Measurements from ENCODE around the gene FAM135A.

FAM135A gene

GRCh38 chr6:70379473-70380013 is 33.8 kb upstream of the FAM135A start:
- 90 to 92% methylated on average over 4 of the region's 4 CpGs for WGBS, 2 experiments
- Histone ChIP-seq H3K9me3 (ENCODE audit: control insufficient read depth, low read length) (no peaks in the 10 kb centered on the region), H3K4me1 (ENCODE audit: control insufficient read depth, insufficient read depth, low read length) (no peaks in the 10 kb centered on the region), H3K36me3 (ENCODE audit: control insufficient read depth, insufficient read depth, low read length) (no peaks in the 10 kb centered on the region), H3K27me3 (ENCODE audit: control insufficient read depth, insufficient read depth, low read length, poor library complexity, severe bottlenecking) (no peaks in the 10 kb centered on the region), H3K4me3 (ENCODE audit: insufficient read depth, low read depth, low read length) (no peak overlapping the region), H3K27ac (ENCODE audit: insufficient read depth, low read depth, low read length, poor library complexity, severe bottlenecking) (no peak overlapping the region)

DNA sequence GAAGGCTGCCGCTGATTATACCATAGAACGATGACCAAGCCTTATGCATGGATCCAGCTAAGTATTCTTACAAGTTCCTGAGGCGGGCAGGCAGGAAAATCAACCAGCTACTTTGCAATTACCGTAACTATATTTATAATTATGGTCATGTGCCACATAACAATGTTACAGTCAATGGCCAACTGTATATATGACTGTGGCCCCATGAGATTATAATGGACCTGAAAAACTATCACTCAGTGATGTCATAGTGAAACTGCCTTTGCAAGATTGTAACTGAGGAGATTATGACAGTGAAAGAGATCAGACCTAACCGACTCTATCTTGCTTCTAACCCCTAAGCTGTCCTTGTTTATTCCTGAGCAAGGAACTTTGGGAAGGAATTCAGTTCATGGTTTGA is 33.1 kb upstream of the FAM135A start:
- WGBS, 2 experiments: 93 to 97% methylated on average over 5 of the region's 5 CpGs
- Histone ChIP-seq H3K4me3 (ENCODE audit: insufficient read depth, low read depth, low read length) (no peak overlapping the region), H3K27ac (ENCODE audit: insufficient read depth, low read depth, low read length, poor library complexity, severe bottlenecking) (no peak overlapping the region), H3K9me3 (ENCODE audit: control insufficient read depth, low read length) (no peaks in the 10 kb centered on the region), H3K27me3 (ENCODE audit: control insufficient read depth, insufficient read depth, low read length, poor library complexity, severe bottlenecking) (no peaks in the 10 kb centered on the region), H3K4me1 (ENCODE audit: control insufficient read depth, insufficient read depth, low read length) (no peaks in the 10 kb centered on the region), H3K36me3 (ENCODE audit: control insufficient read depth, insufficient read depth, low read length) (no peaks in the 10 kb centered on the region)

- H3K4me3 ChIP-seq (ENCODE audit: insufficient read depth, low read depth, low read length): no peak overlapping the region
- no peak overlapping the region for H3K27ac ChIP-seq (ENCODE audit: insufficient read depth, low read depth, low read length, poor library complexity, severe bottlenecking)
- no peaks in the 10 kb centered on the region for H3K4me1 ChIP-seq (ENCODE audit: control insufficient read depth, insufficient read depth, low read length)
- no peaks in the 10 kb centered on the region for H3K9me3 ChIP-seq (ENCODE audit: control insufficient read depth, low read length)
- 90 to 91% methylated on average over 11 of the region's 11 CpGs for WGBS, 2 experiments
- no peaks in the 10 kb centered on the region for H3K27me3 ChIP-seq (ENCODE audit: control insufficient read depth, insufficient read depth, low read length, poor library complexity, severe bottlenecking)
- no peaks in the 10 kb centered on the region for H3K36me3 ChIP-seq (ENCODE audit: control insufficient read depth, insufficient read depth, low read length)
Observed at GRCh38 chr6:70380771-70381416, 32.4 kb upstream of the FAM135A start.

DNA sequence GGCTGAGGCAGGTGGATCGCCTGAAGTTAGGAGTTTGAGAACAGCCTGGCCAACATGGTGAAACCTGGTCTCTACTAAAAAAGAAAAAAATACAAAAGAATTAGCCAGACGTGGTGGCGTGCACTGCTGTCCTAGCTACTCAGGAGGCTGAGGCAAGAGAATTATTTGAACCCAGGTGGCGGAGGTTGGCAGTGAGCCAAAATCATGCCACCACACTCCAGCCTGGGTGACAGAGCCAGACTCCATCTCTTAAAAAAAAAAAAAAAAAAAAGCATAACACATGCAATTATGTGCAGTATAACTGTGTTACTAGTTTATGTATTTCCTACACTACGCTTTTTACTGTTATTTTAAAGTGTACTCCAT is 31.9 kb upstream of the FAM135A start:
- H3K27ac ChIP-seq (ENCODE audit: insufficient read depth, low read depth, low read length, poor library complexity, severe bottlenecking): no peak overlapping the region
- 95 to 99% methylated on average over 4 of the region's 5 CpGs for WGBS, 2 experiments
- no peaks in the 10 kb centered on the region for H3K9me3 ChIP-seq (ENCODE audit: control insufficient read depth, low read length)
- no peaks in the 10 kb centered on the region for H3K27me3 ChIP-seq (ENCODE audit: control insufficient read depth, insufficient read depth, low read length, poor library complexity, severe bottlenecking)
- no peaks in the 10 kb centered on the region for H3K4me1 ChIP-seq (ENCODE audit: control insufficient read depth, insufficient read depth, low read length)
- H3K4me3 ChIP-seq (ENCODE audit: insufficient read depth, low read depth, low read length): no peak overlapping the region
- H3K36me3 ChIP-seq (ENCODE audit: control insufficient read depth, insufficient read depth, low read length): no peaks in the 10 kb centered on the region

DNA sequence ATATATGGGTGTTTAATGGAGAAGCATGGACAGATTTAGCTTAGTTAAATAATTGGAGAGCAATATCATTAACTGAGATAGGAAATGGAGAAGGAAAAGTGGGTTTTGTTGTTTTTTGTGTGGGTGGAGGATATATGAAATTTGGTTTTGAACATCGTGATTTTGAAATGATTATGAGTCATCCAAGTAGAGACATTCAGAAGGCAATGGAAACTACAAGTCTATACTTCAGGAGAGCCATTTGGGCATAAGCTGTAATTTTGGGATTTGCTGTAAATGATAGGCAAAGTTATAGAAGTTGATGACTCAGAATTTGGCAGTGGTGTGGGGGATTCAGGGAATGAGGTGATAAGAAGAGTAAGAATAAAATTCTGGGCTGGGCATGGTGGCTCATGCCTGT is 27.4 kb upstream of the FAM135A start:
- no peaks in the 10 kb centered on the region for H3K36me3 ChIP-seq (ENCODE audit: control insufficient read depth, insufficient read depth, low read length)
- H3K4me1 ChIP-seq (ENCODE audit: control insufficient read depth, insufficient read depth, low read length): no peaks in the 10 kb centered on the region
- H3K27me3 ChIP-seq (ENCODE audit: control insufficient read depth, insufficient read depth, low read length, poor library complexity, severe bottlenecking): no peaks in the 10 kb centered on the region
- H3K4me3 ChIP-seq (ENCODE audit: insufficient read depth, low read depth, low read length): no peak overlapping the region
- H3K9me3 ChIP-seq (ENCODE audit: control insufficient read depth, low read length): no peaks in the 10 kb centered on the region
- H3K27ac ChIP-seq (ENCODE audit: insufficient read depth, low read depth, low read length, poor library complexity, severe bottlenecking): no peak overlapping the region
- 87 to 93% methylated on average over 1 of the region's 1 CpG for WGBS, 2 experiments

- WGBS, 2 experiments: 83 to 93% methylated on average over 1 of the region's 1 CpG
- Histone ChIP-seq H3K36me3 (ENCODE audit: control insufficient read depth, insufficient read depth, low read length) (no peaks in the 10 kb centered on the region), H3K9me3 (ENCODE audit: control insufficient read depth, low read length) (no peaks in the 10 kb centered on the region), H3K4me1 (ENCODE audit: control insufficient read depth, insufficient read depth, low read length) (no peaks in the 10 kb centered on the region), H3K4me3 (ENCODE audit: insufficient read depth, low read depth, low read length) (no peak overlapping the region), H3K27me3 (ENCODE audit: control insufficient read depth, insufficient read depth, low read length, poor library complexity, severe bottlenecking) (no peaks in the 10 kb centered on the region), H3K27ac (ENCODE audit: insufficient read depth, low read depth, low read length, poor library complexity, severe bottlenecking) (no peak overlapping the region)
Observed at GRCh38 chr6:70388814-70389213, 24.5 kb upstream of the FAM135A start.

GRCh38 chr6:70389261-70389660 is 24.0 kb upstream of the FAM135A start:
- no peaks in the 10 kb centered on the region for H3K36me3 ChIP-seq (ENCODE audit: control insufficient read depth, insufficient read depth, low read length)
- H3K27ac ChIP-seq (ENCODE audit: insufficient read depth, low read depth, low read length, poor library complexity, severe bottlenecking): no peak overlapping the region
- H3K4me3 ChIP-seq (ENCODE audit: insufficient read depth, low read depth, low read length): no peak overlapping the region
- H3K9me3 ChIP-seq (ENCODE audit: control insufficient read depth, low read length): no peaks in the 10 kb centered on the region
- H3K27me3 ChIP-seq (ENCODE audit: control insufficient read depth, insufficient read depth, low read length, poor library complexity, severe bottlenecking): no peaks in the 10 kb centered on the region
- no peaks in the 10 kb centered on the region for H3K4me1 ChIP-seq (ENCODE audit: control insufficient read depth, insufficient read depth, low read length)

DNA sequence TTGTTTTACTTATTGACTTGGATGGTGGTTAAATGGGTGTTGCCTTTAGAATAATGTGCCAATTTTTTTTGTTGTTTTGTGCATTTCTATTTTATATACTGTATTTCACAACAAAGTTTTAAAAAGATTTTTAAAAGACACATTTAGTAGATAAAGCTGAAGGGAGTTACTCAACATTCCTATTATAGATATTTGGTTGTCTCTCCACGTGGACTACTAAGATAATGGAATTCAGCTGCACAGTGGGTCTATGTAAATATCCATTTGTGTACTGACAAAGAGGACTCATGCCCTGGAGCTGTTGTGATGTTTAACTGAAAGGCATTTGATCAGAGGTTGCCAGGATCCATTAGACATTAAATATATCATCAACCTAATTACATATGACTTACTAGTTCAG is 23.2 kb upstream of the FAM135A start:
- 9 to 10% methylated on average over 1 of the region's 1 CpG for WGBS, 2 experiments
- Histone ChIP-seq H3K27me3 (ENCODE audit: control insufficient read depth, insufficient read depth, low read length, poor library complexity, severe bottlenecking) (no peaks in the 10 kb centered on the region), H3K9me3 (ENCODE audit: control insufficient read depth, low read length) (no peaks in the 10 kb centered on the region), H3K27ac (ENCODE audit: insufficient read depth, low read depth, low read length, poor library complexity, severe bottlenecking) (no peak overlapping the region), H3K36me3 (ENCODE audit: control insufficient read depth, insufficient read depth, low read length) (no peaks in the 10 kb centered on the region), H3K4me1 (ENCODE audit: control insufficient read depth, insufficient read depth, low read length) (no peaks in the 10 kb centered on the region), H3K4me3 (ENCODE audit: insufficient read depth, low read depth, low read length) (no peak overlapping the region)

- H3K4me1 ChIP-seq (ENCODE audit: control insufficient read depth, insufficient read depth, low read length): no peaks in the 10 kb centered on the region
- no peak overlapping the region for H3K27ac ChIP-seq (ENCODE audit: insufficient read depth, low read depth, low read length, poor library complexity, severe bottlenecking)
- H3K9me3 ChIP-seq (ENCODE audit: control insufficient read depth, low read length): no peaks in the 10 kb centered on the region
- 94 to 96% methylated on average over 3 of the region's 3 CpGs for WGBS, 2 experiments
- no peaks in the 10 kb centered on the region for H3K36me3 ChIP-seq (ENCODE audit: control insufficient read depth, insufficient read depth, low read length)
- no peak overlapping the region for H3K4me3 ChIP-seq (ENCODE audit: insufficient read depth, low read depth, low read length)
- no peaks in the 10 kb centered on the region for H3K27me3 ChIP-seq (ENCODE audit: control insufficient read depth, insufficient read depth, low read length, poor library complexity, severe bottlenecking)
Observed at GRCh38 chr6:70391492-70391891, 21.8 kb upstream of the FAM135A start.

GRCh38 chr6:70394518-70395300 is 18.6 kb upstream of the FAM135A start:
- no peaks in the 10 kb centered on the region for H3K27me3 ChIP-seq (ENCODE audit: control insufficient read depth, insufficient read depth, low read length, poor library complexity, severe bottlenecking)
- no peaks in the 10 kb centered on the region for H3K9me3 ChIP-seq (ENCODE audit: control insufficient read depth, low read length)
- H3K4me1 ChIP-seq (ENCODE audit: control insufficient read depth, insufficient read depth, low read length): no peaks in the 10 kb centered on the region
- no peak overlapping the region for H3K4me3 ChIP-seq (ENCODE audit: insufficient read depth, low read depth, low read length)
- no peak overlapping the region for H3K27ac ChIP-seq (ENCODE audit: insufficient read depth, low read depth, low read length, poor library complexity, severe bottlenecking)
- 95% methylated on average over 20 of the region's 20 CpGs for WGBS, 2 experiments
- no peaks in the 10 kb centered on the region for H3K36me3 ChIP-seq (ENCODE audit: control insufficient read depth, insufficient read depth, low read length)
